ENCODE data around the gene CD1D.

CD1D gene

DNA sequence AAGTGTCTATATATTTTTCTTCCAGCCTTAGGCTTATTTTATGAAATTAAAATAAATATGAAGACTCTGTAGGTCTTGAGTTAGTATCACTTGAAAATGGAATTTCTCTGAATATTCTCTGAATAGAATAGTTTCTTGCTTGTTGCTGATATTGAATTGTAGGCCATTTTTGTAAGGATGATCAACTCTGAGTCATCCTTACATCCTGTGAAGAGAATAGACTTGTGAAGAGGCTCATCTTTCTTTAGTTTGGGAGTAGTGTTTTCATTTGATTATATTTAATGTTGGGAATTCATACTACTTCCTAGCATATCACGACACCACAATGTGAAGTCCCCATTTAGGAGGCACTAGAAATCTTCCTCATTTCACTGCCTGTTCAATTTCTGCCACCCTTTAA, 27.5 kb upstream of the CD1D start:
- no peak for DNase-seq (ENCODE audit: low spot score)
- POLR2A ChIA-PET (ENCODE audit: low non-redundant PET), result no interaction called here
- TF ChIP-seq CTCF (conservative IDR thresholded peaks at IDR 0.05; ENCODE audit: low read depth), result no peak
- H3K27ac ChIP-seq, result no peak overlapping the region
- CTCF ChIA-PET, result no interaction called here

DNA sequence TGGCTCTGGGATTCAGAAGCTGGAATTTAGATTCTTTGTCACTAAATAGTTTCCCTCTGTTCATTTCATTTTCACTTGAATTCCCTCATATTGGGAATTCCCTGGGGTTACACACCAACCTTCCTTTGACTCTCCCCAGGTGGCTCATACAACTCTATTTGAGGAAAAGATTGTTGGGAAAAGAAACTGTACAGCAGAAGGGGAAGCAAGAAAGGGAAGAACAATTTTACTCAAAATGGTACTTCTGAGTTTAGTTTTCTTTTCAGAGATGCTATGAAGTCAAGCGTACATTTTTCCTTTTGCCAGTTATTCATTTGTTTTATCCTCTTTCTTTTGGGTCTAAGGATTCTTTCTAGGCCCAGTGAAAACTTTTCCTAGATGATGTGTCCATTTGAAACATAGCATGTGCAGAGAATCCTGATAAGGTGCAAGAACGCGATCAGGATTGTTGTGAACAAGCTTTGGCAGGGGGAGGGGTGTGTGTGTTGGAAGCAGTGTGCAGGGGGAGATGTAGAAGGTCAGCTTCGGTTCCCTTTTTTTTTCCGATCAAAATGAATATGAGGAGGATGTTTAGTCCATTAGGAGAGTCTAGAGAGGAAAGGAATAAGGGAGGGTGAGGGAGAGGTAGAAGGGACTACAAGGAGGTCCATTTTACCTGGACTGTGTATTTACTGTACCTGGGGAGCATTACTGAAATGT, 26.8 kb upstream of the CD1D start:
- ChIA-PET POLR2A (ENCODE audit: low non-redundant PET) (no interaction called here), CTCF (no interaction called here)
- TF ChIP-seq CTCF (conservative IDR thresholded peaks at IDR 0.05; ENCODE audit: low read depth), result no peak
- no peak for DNase-seq (ENCODE audit: low spot score)
- no peak overlapping the region for H3K27ac ChIP-seq

DNA sequence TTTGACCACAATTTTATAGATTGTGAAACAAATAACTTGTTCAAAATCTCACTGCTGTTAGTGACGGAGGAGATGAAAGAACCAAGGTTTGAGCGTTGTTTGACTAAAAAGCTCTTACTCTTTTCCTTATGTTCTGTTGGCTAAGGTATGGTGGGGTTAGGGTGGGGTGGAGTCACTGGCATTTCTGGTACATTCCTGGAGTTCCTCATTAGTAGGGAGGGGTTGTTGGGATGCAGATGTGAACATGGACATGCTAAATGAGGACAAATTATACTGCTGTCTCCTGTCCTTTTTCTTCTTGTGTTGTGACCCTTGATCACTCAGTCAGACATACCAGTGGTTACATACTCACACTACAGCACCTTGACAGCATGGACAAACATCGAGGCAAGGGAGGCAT, 26.2 kb upstream of the CD1D start:
- TF ChIP-seq CTCF (conservative IDR thresholded peaks at IDR 0.05; ENCODE audit: low read depth), result no peak
- ChIA-PET POLR2A (ENCODE audit: low non-redundant PET) (no interaction called here), CTCF (no interaction called here)
- no peak for DNase-seq (ENCODE audit: low spot score)
- H3K27ac ChIP-seq, result no peak overlapping the region

- ChIA-PET POLR2A (ENCODE audit: low non-redundant PET) (no interaction called here), CTCF (interaction anchor here (0.6 kb wide), 1 partner anchor 371 kb away, joined by 3 read pairs; no protein-coding TSS in a partner anchor)
- peak; percentile 45 for DNase-seq (ENCODE audit: low spot score)
- no peak for TF ChIP-seq CTCF (conservative IDR thresholded peaks at IDR 0.05; ENCODE audit: low read depth)
- H3K27ac ChIP-seq, result no peak overlapping the region
Observed at GRCh38 chr1:158155673-158156072, 25.0 kb upstream of the CD1D start.

- no peak for TF ChIP-seq CTCF (conservative IDR thresholded peaks at IDR 0.05; ENCODE audit: low read depth)
- ChIA-PET CTCF (interaction anchor here (0.7 kb wide), 1 partner anchor 38 kb away, joined by 3 read pairs; no protein-coding TSS in a partner anchor), POLR2A (ENCODE audit: low non-redundant PET) (no interaction called here)
- no peak overlapping the region for H3K27ac ChIP-seq
- no peak for DNase-seq (ENCODE audit: low spot score)
Observed at GRCh38 chr1:158159597-158159996, 21.1 kb upstream of the CD1D start.

- POLR2A ChIA-PET (ENCODE audit: low non-redundant PET), result no interaction called here
- TF ChIP-seq CTCF (conservative IDR thresholded peaks at IDR 0.05; ENCODE audit: low read depth), result no peak
Observed at GRCh38 chr1:158161446-158161845, 19.2 kb upstream of the CD1D start.

More at GRCh38 chr1:158161446-158161845, 19.2 kb upstream of the CD1D start:
- no peak for DNase-seq (ENCODE audit: low spot score)
- no peak overlapping the region for H3K27ac ChIP-seq
- CTCF ChIA-PET, result no interaction called here
